A673 (cell line): ENCODE data around the gene SLC2A9.

Experiments
- CTCF ChIP-seq: fragments of 300-800, 200-600 bp; sonication (generic); conservative IDR thresholded peaks from 2 replicates; pipeline ENCODE4 v1.5.1; 2017; ENCODE audit warnings: low read depth, mild to moderate bottlenecking, antibody characterized with exemption, low read length, moderate library complexity, mixed read lengths
- EZH2 ChIP-seq: fragments of 200-600 bp; sonication (generic); IDR thresholded peaks from 2 replicates; pipeline ENCODE4 v1.6.1; 2017; ENCODE audit warnings: borderline replicate concordance, low read depth, mild to moderate bottlenecking, mixed read lengths, antibody characterized with exemption, low read length; ENCODE audit not compliant: poor library complexity, severe bottlenecking

DNA sequence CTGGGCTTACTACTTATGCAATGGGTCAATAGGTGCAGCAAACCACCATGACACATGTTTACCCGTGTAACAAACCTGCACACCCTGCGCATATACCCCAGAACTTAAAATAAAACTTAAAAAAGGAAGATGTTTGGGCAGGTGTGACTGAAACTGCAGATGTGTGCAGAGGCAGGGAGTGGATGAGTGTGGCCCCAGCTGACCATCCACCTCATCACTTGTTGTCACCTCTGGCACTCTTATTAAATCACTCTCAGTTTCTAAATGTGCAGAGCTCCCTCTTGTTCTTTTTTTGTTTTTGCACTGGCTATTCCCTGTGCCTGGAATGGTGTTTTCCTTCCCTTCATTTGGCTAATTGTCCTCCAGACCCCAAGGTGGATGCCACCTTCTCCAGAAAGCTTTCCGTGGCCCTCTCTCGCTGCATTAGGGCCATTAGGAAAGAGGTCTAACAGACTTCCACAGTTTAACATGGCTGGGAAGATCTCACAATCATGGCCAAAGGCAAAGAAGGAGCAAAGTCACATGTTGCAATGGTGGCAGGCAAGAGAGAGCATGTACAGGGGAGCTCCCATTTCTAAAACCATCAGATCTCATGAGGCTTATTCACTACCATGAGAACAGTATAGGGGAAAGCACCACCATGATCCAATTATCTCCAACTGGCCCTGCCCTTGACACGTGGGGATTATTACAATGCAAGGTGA lies 58.5 kb downstream of the SLC2A9 start:
- TF ChIP-seq CTCF, result no peak
- no peak for TF ChIP-seq EZH2
